HepG2 (cell line): Measurements from ENCODE around the gene LTB4R2. TPM values are rescaled to one million over a fixed set of nuclear protein-coding genes. Genes with fewer than 3 reads are reported as not detected.

Experiments
- CEBPG ChIP-seq: IDR thresholded peaks from 2 replicates; pipeline ENCODE4 v1.6.1; 2016
- EED ChIP-seq: sonication (generic); formaldehyde crosslinking; IDR thresholded peaks from 2 replicates; pipeline ENCODE4 v1.5.0; 2020; ENCODE audit warnings: mild to moderate bottlenecking, missing genetic modification reagents
- GTF3A ChIP-seq: sonication (generic); formaldehyde crosslinking; conservative IDR thresholded peaks from 2 replicates; pipeline ENCODE4 v1.4.0; 2020; ENCODE audit warnings: mild to moderate bottlenecking, missing genetic modification reagents
- HDAC2 ChIP-seq: sonication (generic); formaldehyde crosslinking; IDR thresholded peaks from 2 replicates; pipeline ENCODE4 v1.4.0; 2020; ENCODE audit warnings: missing genetic modification reagents
- KAT8 ChIP-seq: IDR thresholded peaks from 2 replicates; pipeline ENCODE4 v1.6.1; 2016; ENCODE audit warnings: missing genetic modification reagents, missing compliant biosample characterization
- SIN3B ChIP-seq: fragments of 150-350 bp; IDR thresholded peaks from 2 replicates; pipeline ENCODE4 v1.6.1; 2014; ENCODE audit warnings: low read length
- SP5 ChIP-seq: IDR thresholded peaks from 2 replicates; pipeline ENCODE4 v1.6.1; 2016; ENCODE audit warnings: low read depth, borderline replicate concordance
- SSRP1 ChIP-seq: IDR thresholded peaks from 2 replicates; pipeline ENCODE4 v1.6.1; 2016; ENCODE audit warnings: control low read depth
- TARDBP ChIP-seq: sonication (generic); formaldehyde crosslinking; IDR thresholded peaks from 2 replicates; pipeline ENCODE4 v1.8.0; 2022; ENCODE audit warnings: mild to moderate bottlenecking, missing genetic modification reagents
- ZBTB38 ChIP-seq: sonication (generic); formaldehyde crosslinking; IDR thresholded peaks from 2 replicates; pipeline ENCODE4 v1.5.1; 2020; ENCODE audit warnings: mild to moderate bottlenecking, missing genetic modification reagents
- ZNF460 ChIP-seq: sonication (generic); formaldehyde crosslinking; IDR thresholded peaks from 2 replicates; pipeline ENCODE4 v1.5.1; 2020; ENCODE audit warnings: missing genetic modification reagents, mild to moderate bottlenecking, borderline replicate concordance
- ZSCAN22 ChIP-seq: sonication (generic); formaldehyde crosslinking; IDR thresholded peaks from 2 replicates; pipeline ENCODE4 v1.4.0; 2020; ENCODE audit warnings: mild to moderate bottlenecking, missing genetic modification reagents
- polyA plus RNA-seq, 8 experiments: library from polyadenylated mRNA; depleted of rRNA in 3 of 8; stranded (reverse) in 7 of 8; unstranded in 1 of 8; fragments of >200 nt; fragmentation: Illumina TruSeq in 4 of 8; extraction: Trizol in 4 of 8; gene quantifications; 2 replicates each; pipeline versions ENCODE4 v1.2.1 to v1.2.3, GENCODE V29; 2011 to 2016; ENCODE audit warnings: low read depth in 4 of 8, missing spikeins in 1 of 8, mixed read lengths in 1 of 8; ENCODE audit not compliant: insufficient read depth in 1 of 8
- total RNA-seq, 5 experiments: library from RNA; depleted of rRNA; stranded (reverse); fragments of >200 nt; fragmentation: Illumina TruSeq; extraction: Trizol; gene quantifications; 2 replicates each; pipeline ENCODE4 v1.2.3, GENCODE V29; 2016; ENCODE audit warnings: low read depth in 1 of 5
- TF ChIP-seq, protein P1 (sequence below): IDR thresholded peaks from 2 replicates; pipeline ENCODE4 v1.6.1; 2016; ENCODE audit warnings: mild to moderate bottlenecking, missing biosample characterization, missing genetic modification reagents
- TF ChIP-seq, protein P2 (sequence below): IDR thresholded peaks from 2 replicates; pipeline ENCODE4 v1.6.1; 2012; ENCODE audit warnings: low read depth, low read length, improper control_type of control experiment
- TF ChIP-seq, protein P3 (sequence below): sonication (generic); formaldehyde crosslinking; conservative IDR thresholded peaks from 2 replicates; pipeline ENCODE4 v1.4.0; 2020; ENCODE audit warnings: missing genetic modification reagents
- TF ChIP-seq, protein P4 (sequence below): sonication (generic); formaldehyde crosslinking; IDR thresholded peaks from one replicate; pipeline ENCODE4 v1.5.1; 2020; ENCODE audit warnings: mild to moderate bottlenecking, missing genetic modification reagents; ENCODE audit errors: not compliant biosample characterization

Gene LTB4R2
- total and polyA plus RNA-seq, 2 of the 13 experiments (the other 11 are each of a cell fraction or from before 2014, with no cell fraction given) = 3.9 to 6.9 TPM

DNA sequence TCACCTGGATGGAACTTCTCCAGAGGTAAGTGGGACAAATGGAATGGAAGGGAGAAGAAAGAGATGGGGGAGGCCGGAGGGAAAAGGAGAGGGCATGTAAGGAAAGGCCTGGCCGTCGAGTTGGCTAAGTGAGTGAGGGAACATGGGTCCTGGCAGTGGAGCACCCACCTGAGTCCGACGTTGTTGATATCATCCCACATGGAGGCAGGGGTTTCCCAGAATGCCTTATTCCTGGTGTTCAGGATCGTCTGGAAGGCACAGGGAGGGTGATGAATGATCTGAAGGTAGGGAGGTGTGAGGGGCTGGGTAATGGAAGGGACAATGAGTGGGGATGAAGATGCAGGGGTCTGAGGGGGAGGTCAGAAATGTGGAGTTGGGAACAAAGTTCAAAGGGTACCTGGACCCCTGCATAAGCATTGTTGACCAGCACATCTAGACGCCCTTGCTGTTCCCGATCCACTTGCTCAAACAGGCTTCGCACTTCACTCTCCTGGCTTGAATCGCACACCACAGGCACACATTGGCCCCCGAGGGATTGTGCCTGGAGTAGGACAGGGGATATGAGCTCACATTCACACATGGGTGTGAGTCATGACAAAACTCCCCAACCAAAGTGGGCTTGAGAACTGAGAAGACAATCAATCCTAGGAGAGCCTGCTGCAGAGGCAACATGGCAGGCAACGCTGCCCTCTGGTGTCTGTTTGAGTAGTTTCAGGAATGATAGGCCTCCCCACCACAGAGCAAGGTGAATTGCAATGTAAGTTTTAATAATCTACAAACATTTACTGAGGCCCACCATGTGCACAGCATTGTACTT, 13.4 kb upstream of the LTB4R2 start (continued):
- TF ChIP-seq HDAC2 (peak; percentile 56; the same call in 1 of the 2 replicates), ZSCAN22 (no peak), SSRP1 (peak; percentile 73; the same call in 1 of the 2 replicates), ZBTB38 (CRISPR knock-in tag) (0 out of 2 replicates have a peak, but pooled peaks have one; percentile 61), SP5 (CRISPR knock-in tag) (0 out of 2 replicates have a peak, but pooled peaks have one; percentile 9), CEBPG (CRISPR knock-in tag) (peak; percentile 60), GTF3A (CRISPR knock-in tag) (0 out of 2 replicates have a peak, but pooled peaks have one; percentile 43), EED (CRISPR knock-in tag) (no peak), ZNF460 (CRISPR knock-in tag) (no peak), TARDBP (CRISPR knock-in tag) (peak; percentile 11; the same call in 1 of the 2 replicates), SIN3B (no peak), KAT8 (CRISPR knock-in tag) (peak; percentile 70; the same call in 1 of the 2 replicates)
- TF ChIP-seq, protein P1, sequence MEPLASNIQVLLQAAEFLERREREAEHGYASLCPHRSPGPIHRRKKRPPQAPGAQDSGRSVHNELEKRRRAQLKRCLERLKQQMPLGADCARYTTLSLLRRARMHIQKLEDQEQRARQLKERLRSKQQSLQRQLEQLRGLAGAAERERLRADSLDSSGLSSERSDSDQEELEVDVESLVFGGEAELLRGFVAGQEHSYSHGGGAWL (CRISPR knock-in tag) = 0 out of 2 replicates have a peak, but pooled peaks have one; percentile 55
- TF ChIP-seq, protein P2, sequence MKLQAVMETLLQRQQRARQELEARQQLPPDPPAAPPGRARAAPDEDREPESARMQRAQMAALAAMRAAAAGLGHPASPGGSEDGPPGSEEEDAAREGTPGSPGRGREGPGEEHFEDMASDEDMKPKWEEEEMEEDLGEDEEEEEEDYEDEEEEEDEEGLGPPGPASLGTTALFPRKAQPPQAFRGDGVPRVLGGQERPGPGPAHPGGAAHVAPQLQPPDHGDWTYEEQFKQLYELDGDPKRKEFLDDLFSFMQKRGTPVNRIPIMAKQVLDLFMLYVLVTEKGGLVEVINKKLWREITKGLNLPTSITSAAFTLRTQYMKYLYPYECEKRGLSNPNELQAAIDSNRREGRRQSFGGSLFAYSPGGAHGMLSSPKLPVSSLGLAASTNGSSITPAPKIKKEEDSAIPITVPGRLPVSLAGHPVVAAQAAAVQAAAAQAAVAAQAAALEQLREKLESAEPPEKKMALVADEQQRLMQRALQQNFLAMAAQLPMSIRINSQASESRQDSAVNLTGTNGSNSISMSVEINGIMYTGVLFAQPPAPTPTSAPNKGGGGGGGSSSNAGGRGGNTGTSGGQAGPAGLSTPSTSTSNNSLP = peak; percentile 56; the same call in 1 of the 2 replicates
- TF ChIP-seq, protein P3, sequence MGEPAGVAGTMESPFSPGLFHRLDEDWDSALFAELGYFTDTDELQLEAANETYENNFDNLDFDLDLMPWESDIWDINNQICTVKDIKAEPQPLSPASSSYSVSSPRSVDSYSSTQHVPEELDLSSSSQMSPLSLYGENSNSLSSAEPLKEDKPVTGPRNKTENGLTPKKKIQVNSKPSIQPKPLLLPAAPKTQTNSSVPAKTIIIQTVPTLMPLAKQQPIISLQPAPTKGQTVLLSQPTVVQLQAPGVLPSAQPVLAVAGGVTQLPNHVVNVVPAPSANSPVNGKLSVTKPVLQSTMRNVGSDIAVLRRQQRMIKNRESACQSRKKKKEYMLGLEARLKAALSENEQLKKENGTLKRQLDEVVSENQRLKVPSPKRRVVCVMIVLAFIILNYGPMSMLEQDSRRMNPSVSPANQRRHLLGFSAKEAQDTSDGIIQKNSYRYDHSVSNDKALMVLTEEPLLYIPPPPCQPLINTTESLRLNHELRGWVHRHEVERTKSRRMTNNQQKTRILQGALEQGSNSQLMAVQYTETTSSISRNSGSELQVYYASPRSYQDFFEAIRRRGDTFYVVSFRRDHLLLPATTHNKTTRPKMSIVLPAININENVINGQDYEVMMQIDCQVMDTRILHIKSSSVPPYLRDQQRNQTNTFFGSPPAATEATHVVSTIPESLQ (CRISPR knock-in tag) = 0 out of 2 replicates have a peak, but pooled peaks have one; percentile 77
- TF ChIP-seq, protein P4, sequence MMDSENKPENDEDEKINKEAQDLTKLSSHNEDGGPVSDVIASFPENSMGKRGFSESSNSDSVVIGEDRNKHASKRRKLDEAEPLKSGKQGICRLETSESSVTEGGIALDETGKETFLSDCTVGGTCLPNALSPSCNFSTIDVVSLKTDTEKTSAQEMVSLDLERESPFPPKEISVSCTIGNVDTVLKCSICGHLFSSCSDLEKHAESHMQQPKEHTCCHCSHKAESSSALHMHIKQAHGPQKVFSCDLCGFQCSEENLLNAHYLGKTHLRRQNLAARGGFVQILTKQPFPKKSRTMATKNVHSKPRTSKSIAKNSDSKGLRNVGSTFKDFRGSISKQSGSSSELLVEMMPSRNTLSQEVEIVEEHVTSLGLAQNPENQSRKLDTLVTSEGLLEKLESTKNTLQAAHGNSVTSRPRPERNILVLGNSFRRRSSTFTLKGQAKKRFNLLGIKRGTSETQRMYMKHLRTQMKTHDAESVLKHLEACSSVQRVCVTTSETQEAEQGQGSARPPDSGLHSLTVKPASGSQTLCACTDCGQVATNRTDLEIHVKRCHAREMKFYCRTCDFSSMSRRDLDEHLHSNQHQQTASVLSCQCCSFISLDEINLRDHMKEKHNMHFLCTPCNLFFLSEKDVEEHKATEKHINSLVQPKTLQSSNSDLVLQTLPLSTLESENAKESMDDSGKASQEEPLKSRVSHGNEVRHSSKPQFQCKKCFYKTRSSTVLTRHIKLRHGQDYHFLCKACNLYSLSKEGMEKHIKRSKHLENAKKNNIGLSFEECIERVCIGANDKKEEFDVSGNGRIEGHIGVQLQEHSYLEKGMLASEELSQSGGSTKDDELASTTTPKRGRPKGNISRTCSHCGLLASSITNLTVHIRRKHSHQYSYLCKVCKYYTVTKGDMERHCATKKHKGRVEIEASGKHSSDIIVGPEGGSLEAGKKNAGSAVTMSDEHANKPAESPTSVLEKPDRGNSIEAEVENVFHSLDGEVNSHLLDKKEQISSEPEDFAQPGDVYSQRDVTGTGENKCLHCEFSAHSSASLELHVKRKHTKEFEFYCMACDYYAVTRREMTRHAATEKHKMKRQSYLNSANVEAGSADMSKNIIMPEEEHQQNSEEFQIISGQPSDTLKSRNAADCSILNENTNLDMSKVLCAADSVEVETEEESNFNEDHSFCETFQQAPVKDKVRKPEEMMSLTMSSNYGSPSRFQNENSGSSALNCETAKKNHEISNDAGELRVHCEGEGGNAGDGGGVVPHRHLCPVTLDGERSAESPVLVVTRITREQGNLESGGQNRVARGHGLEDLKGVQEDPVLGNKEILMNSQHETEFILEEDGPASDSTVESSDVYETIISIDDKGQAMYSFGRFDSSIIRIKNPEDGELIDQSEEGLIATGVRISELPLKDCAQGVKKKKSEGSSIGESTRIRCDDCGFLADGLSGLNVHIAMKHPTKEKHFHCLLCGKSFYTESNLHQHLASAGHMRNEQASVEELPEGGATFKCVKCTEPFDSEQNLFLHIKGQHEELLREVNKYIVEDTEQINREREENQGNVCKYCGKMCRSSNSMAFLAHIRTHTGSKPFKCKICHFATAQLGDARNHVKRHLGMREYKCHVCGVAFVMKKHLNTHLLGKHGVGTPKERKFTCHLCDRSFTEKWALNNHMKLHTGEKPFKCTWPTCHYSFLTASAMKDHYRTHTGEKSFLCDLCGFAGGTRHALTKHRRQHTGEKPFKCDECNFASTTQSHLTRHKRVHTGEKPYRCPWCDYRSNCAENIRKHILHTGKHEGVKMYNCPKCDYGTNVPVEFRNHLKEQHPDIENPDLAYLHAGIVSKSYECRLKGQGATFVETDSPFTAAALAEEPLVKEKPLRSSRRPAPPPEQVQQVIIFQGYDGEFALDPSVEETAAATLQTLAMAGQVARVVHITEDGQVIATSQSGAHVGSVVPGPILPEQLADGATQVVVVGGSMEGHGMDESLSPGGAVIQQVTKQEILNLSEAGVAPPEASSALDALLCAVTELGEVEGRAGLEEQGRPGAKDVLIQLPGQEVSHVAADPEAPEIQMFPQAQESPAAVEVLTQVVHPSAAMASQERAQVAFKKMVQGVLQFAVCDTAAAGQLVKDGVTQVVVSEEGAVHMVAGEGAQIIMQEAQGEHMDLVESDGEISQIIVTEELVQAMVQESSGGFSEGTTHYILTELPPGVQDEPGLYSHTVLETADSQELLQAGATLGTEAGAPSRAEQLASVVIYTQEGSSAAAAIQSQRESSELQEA (CRISPR knock-in tag) = no peak
